Astrocyte of the spinal cord (primary cell): ENCODE measurements around the gene PCSK2.

Source experiments
- DNase-seq: peaks from one replicate; pipeline ENCODE4 v3.0.0; 2011; ENCODE audit warnings: low read depth, low spot score
- H3K4me3 ChIP-seq: 2 replicates; pipeline ENCODE4 v1.5.1; 2011; ENCODE audit warnings: low read depth, mild to moderate bottlenecking, low read length, moderate library complexity
- in situ Hi-C: cut with HindIII; loops from 2 replicates; pipeline ENCODE4 v1.10.0; 2017; ENCODE audit warnings: low sequenced_read_pairs
- TF ChIP-seq, protein P1 (sequence below): IDR thresholded peaks from 2 replicates; pipeline ENCODE4 v1.5.1; 2012; ENCODE audit warnings: low read depth, mild to moderate bottlenecking, low read length, inconsistent platforms

The PCSK2 gene

GRCh38 chr20:17343656-17344452 is 117.0 kb downstream of the PCSK2 start:
- no peak for DNase-seq
- in situ Hi-C loops = no loop called here
- TF ChIP-seq, protein P1, sequence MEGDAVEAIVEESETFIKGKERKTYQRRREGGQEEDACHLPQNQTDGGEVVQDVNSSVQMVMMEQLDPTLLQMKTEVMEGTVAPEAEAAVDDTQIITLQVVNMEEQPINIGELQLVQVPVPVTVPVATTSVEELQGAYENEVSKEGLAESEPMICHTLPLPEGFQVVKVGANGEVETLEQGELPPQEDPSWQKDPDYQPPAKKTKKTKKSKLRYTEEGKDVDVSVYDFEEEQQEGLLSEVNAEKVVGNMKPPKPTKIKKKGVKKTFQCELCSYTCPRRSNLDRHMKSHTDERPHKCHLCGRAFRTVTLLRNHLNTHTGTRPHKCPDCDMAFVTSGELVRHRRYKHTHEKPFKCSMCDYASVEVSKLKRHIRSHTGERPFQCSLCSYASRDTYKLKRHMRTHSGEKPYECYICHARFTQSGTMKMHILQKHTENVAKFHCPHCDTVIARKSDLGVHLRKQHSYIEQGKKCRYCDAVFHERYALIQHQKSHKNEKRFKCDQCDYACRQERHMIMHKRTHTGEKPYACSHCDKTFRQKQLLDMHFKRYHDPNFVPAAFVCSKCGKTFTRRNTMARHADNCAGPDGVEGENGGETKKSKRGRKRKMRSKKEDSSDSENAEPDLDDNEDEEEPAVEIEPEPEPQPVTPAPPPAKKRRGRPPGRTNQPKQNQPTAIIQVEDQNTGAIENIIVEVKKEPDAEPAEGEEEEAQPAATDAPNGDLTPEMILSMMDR = no peak
- H3K4me3 ChIP-seq = no peak overlapping the region

DNA sequence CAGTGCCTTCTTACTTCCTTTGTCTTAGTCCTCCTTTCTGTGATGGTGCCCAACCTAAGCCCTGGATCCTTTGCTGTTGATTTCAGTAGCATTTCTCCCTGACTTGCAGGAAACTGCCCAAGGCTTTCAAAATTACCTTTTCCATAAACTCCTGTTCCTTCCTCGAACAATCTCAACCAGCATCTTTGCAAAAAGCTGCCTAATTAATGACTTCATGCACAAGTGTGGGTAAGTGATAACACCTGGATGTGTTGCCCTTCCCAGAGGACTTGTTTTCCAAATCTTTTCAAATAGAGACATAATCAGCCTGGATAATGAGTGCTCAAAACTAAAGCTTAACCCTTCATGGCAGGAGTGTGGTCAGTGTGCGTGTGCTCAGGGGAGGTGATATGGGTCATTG is 118.0 kb downstream of the PCSK2 start:
- DNase-seq = no peak
- H3K4me3 ChIP-seq = no peak overlapping the region
- TF ChIP-seq, protein P1 = no peak
- in situ Hi-C loops = no loop called here

DNA sequence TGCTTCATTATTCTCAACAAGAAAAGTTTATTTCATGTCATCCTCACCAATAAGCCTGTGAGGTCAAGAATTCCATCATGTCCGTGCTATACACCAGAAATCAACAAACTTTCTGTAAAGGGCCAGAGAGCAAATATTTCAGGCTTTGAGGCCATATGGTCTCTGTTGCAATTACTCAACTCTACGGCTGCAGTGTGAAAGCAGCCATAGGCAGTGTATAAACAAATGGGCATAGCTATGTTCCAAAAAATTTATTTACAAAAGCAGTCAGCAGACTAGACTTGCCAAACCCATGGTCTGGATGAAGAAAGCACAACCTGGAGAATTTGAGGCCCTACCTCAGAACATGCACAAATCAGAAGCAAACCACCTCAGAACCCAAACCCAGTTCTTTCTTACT is 118.5 kb downstream of the PCSK2 start:
- TF ChIP-seq, protein P1 = no peak
- in situ Hi-C loops = no loop called here
- no peak overlapping the region for H3K4me3 ChIP-seq
- no peak for DNase-seq

GRCh38 chr20:17350321-17350720 is 123.5 kb downstream of the PCSK2 start:
- DNase-seq = no peak
- in situ Hi-C loops = no loop called here
- TF ChIP-seq, protein P1 = no peak
- no peak overlapping the region for H3K4me3 ChIP-seq

DNA sequence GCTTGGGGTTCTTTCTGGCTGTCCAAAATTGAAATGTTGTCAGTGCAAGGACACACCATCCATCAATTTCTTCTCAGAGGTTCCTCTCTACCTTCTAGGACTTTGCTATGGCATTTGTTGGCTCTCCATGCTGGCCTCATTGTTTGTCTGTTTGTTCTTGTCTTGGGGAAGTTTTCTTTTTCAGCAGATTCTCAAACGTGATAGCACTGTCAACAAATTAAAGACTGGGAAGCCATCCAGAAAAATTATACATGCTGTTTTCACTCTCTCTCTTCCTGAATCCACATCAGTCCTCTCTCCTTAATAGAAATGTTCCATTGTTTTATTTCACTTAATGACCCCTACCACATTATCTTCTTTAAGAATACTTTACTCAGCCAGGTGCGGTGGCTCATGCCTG is 130.4 kb downstream of the PCSK2 start:
- H3K4me3 ChIP-seq = no peak overlapping the region
- TF ChIP-seq, protein P1 = no peak
- in situ Hi-C loops = no loop called here
- no peak for DNase-seq

GRCh38 chr20:17358854-17359253 is 132.0 kb downstream of the PCSK2 start:
- in situ Hi-C loops = no loop called here
- DNase-seq = no peak
- TF ChIP-seq, protein P1 = no peak
- no peak overlapping the region for H3K4me3 ChIP-seq
